Measurements from ENCODE around the gene ZSCAN23. TPM values are rescaled to one million over a fixed set of nuclear protein-coding genes. Genes with fewer than 3 reads are reported as not detected.
A peak's percentile ranks its signal among the peaks of the same experiment; 100 is the strongest.
"Not testable (repeated sequence)": the region's sequence is repeated elsewhere in the genome, so short reads cannot be mapped to it uniquely, and the experiment has no call there.

Gene ZSCAN23
- total RNA-seq, 1 donor from 2014 or later = 3.8 TPM

GRCh38 chr6:28436404-28436803 is 6.9 kb downstream of the ZSCAN23 start:
- no peak for DNase-seq (ENCODE audit: low spot score)

GRCh38 chr6:28433119-28433518 is 10.2 kb downstream of the ZSCAN23 start:
- no peak for DNase-seq (ENCODE audit: low spot score)

GRCh38 chr6:28429781-28430180 is 13.5 kb downstream of the ZSCAN23 start:
- no peak for DNase-seq (ENCODE audit: low spot score)

DNA sequence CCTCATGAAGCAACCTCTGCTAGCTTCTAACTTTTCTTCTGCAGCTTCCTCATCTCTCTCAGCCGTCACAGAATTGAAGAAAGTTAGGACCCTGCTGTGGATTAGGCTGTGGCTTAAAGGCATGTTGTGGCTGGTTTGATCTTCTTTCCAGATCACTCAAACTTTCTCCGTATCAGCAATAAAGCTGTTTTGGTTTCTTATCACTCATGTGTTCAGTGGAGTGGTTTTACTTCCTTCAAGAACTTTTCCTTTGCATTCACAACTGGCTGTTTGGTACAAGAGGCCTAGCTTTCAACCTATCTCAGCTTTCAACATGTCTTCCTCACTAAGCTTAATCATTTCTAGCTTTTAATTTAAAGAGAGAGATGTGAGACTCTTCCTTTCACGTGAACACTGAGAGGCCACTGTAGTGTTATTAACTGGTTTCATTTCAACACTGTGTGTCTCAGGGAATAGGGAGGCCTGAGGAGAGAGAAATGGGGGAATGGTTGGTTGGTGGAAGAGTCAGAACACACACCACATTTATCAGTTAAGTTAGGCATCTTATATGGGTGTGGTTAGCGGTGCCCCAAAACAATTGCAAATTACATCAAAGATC is 17.2 kb downstream of the ZSCAN23 start:
- DNase-seq (ENCODE audit: low spot score) = no peak

GRCh38 chr6:28424163-28424562 is 19.1 kb downstream of the ZSCAN23 start:
- no peak for DNase-seq (ENCODE audit: low spot score)

DNA sequence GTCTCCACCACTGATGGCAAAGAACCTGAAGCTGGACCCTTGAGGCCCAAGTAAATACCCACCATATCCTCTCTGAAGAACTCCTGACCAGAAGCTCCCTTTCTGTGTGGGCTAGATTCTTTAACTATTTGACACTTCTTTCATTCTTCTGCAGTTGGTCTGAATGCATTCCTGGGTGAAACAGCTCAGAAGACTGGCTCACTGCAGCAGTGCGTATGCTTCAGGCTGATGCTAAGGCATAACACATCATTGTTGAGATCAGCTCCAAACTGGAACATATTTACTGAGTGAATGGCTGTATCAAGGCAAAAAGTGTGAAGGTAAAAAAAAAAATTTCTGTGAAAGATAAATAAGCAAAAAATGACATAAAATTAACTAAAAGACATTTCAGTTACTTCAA is 19.7 kb downstream of the ZSCAN23 start:
- DNase-seq (ENCODE audit: low spot score) = no peak

GRCh38 chr6:28413681-28414080 is 29.6 kb downstream of the ZSCAN23 start:
- no peak for DNase-seq (ENCODE audit: low spot score)

GRCh38 chr6:28410767-28411166 is 32.5 kb downstream of the ZSCAN23 start:
- DNase-seq (ENCODE audit: low spot score) = no peak

- DNase-seq (ENCODE audit: low spot score) = no peak
Measured at GRCh38 chr6:28408076-28408802, 35.1 kb downstream of the ZSCAN23 start.

DNA sequence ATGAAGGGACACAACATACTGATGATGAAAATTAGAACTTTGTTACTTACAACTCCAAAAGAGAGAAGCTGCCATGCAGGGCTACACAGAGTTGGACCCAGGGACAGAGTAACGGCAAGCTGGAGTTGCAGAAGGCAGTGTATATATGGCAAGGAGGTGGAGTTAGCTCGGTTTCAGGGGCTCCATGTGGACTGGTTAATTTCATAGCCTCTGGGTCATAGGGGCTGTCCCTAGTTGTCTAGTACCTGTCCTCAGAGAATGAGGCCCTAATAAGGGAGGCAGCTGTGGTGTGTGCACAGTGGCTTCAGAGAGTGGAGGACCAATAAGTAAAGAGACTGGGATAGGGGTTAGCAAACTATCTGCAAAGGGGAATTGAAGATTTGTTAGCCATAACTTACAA is 35.9 kb downstream of the ZSCAN23 start:
- DNase-seq (ENCODE audit: low spot score) = no peak

DNA sequence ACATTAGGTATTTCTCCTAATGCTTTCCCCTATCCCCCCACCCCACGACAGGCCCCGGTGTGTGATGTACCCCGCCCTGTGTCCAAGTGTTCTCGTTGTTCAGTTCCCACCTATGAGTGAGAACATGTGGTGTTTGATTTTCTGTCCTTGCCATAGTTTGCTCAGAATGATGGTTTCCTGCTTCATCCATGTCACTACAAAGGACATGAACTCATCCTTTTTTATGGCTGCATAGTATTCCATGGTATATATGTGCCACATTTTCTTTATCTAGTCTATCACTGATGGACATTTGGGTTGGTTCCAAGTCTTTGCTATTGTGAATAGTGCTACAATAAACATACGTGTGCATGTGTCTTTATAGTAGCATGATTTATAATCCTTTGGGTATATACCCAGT is 39.4 kb downstream of the ZSCAN23 start:
- DNase-seq (ENCODE audit: low spot score) = not testable (repeated sequence)

GRCh38 chr6:28402197-28402596 is 41.1 kb downstream of the ZSCAN23 start:
- no peak for DNase-seq (ENCODE audit: low spot score)

GRCh38 chr6:28401172-28401571 is 42.1 kb downstream of the ZSCAN23 start:
- DNase-seq (ENCODE audit: low spot score) = no peak

GRCh38 chr6:28400122-28400451 is 43.2 kb downstream of the ZSCAN23 start:
- DNase-seq (ENCODE audit: low spot score) = no peak

DNA sequence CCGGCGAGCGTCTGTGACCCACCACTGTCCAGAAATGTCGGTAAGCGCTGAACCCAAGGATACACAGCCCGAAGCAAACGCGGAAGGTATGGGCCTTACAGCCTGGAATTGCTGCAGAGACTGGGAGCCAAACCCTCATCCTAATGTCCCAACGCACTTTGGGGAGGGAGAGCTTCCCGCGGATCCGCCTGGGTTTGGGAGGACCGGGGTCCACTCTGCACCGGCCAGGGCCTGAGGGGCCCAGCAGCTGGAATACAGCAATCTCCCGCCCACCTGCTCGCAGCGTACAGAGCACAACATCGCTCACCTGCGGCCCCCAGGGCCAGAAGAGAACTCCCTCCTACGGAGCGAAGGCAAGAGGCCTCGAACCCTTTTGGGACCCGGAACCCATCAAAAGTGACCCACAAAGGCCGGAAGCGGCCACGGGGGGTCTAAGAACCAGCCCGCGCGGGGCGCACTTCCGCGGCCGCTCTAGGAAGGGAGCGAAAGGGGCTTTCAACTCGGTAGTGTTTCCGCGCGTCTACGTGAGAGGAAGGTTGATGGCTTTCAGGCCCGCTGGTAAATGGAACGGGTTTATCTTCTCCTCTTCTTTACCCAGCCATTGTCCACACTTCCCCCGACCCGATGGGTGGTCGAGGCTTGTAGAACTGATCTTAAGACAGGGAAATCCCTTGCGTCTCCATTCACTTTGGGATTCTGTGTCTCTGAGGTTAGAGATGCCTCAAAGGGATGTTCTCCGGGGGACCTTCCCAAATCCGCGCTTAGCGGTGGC is 43.8 kb downstream of the ZSCAN23 start, which contains the start of gene ZSCAN12:
TSS of gene ZSCAN12 (minus strand) at position 398 of the 772 bp plus-strand sequence. CDS start 1,342 bp downstream, outside the sequence.
- DNase-seq (ENCODE audit: low spot score) = peak; percentile 80

DNA sequence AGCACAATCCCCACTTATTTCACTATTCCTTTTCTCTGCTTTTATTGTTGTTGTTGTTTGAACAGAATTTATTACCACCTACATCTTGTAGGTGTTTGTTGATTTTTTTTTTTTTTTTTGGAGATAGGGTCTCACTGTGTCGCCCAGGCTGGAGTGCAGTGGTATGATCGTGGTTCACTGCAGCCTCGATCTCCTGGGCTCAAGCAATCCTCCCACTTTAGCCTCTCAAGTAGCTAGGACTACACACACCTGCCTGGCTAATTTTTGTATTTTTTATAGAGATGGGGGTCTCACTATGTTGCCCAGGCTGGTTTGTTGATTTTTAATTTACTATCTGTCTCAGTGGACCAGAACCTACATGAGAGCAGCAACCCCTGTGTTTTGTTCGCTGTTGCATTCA is 47.4 kb downstream of the ZSCAN23 start:
- no peak for DNase-seq (ENCODE audit: low spot score)

DNA sequence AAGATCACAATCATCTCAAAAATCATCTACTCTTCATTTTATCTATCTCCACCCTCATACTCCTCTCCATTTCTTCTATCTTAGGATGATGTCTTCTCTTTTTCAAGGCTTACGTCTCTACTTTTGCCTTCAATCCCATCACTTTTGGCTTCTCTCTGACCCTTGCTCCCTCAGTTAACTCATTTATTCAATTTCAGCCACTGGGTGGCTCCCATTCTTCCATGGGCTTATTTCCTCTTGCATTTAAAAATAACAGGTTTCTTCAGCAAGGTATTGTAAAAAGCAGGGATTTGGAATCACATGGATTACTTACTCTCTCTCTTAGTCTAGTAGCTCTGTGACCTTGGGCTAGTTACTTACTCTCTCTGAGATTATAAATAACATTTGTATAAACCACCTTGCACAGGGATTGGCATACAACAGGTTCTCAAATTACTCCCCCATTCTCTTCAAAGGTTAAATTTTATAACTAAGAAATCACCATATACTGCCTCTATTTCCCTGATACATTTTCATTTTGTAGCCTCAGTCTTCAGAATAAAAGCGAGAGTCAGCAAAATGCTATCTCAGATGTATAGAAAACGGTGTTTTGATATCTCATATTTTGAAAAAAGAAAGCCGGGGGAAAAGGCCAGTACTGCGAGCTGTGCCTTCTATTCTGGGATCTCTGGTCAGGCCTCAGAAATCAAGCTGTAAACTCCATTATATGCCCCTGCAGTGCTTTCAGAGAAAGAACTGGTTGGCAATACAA is 49.2 kb downstream of the ZSCAN23 start:
- DNase-seq (ENCODE audit: low spot score) = no peak

GRCh38 chr6:28390688-28391087 is 52.6 kb downstream of the ZSCAN23 start:
- DNase-seq (ENCODE audit: low spot score) = no peak

DNA sequence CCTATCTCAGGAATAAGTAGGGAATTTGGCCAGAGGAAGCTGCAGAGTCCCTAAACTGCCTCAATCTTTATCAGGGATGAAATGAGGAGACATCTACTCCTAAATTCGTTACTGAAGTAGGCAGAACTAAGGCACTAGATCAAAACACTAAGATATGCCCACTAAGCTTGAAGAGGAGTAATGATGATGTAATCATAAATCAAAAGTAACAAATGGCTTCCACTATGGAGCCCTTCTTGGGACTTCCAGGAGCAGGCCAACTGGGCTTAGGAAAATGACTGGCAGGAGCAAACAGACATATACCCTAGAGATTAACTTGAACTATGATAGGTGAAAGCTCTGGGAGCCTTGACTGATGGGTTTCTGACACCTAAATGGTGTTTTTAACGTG is 59.2 kb downstream of the ZSCAN23 start:
- DNase-seq (ENCODE audit: low spot score) = no peak

DNA sequence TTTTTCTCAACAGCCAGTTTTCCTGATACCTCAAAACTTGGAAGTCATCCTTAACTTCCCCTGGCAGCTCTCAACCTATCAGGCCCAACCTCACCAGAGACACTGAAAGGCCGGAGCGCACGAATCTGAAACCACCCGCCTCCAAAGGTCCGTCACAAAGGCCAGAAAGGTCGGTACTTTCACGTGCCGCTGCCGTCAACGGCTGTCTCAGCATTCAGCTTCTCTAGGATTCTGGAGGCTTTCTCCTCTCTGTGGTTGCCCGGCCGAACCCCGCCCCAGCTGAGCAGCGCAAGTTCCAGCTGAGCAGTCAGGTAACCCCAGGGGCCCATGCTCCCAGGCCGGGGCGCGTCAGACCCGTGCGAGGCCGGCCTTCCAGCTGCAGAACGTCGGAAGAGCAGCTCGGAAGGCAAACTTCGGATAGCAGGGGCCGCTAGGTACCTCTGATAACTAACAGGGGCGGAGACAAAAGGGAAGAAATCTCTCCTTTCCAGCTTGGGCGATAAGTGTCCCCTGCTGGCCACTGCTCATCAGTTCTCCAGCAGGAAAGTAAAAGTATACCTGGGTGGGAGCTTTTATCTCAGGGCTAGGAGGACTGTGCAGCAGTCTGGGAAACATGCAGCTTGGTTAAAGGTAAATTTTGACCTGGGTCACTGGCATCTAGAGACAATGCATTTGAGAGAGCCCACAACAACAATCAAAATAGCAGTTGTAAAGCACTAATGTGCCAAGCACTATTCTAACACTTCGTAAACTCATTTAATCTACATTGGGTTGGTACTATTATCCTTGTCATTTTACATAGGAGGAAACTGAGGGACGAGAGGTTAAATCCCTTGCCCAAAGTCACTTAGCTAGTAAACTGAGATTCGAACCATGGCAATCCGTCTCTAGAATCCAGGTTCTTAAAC is 59.8 kb downstream of the ZSCAN23 start:
- peak; percentile 90 for DNase-seq (ENCODE audit: low spot score)
